ENCODE data around the gene GMDS.

GRCh38 chr6:1810880-1811279 lies 434.5 kb downstream of the GMDS start:
- TF ChIP-seq CTCF (IDR thresholded peaks at IDR 0.05) (no peak), POLR2A (IDR thresholded peaks at IDR 0.05) (no peak)

All from Peyer's patch (tissue), 4 donors.